Measurements from ENCODE around the gene MYOG. TPM values are rescaled to one million over a fixed set of nuclear protein-coding genes. Genes with fewer than 3 reads are reported as not detected.
A peak's percentile ranks its signal among the peaks of the same experiment; 100 is the strongest.

MYOG gene
- polyA plus RNA-seq, 1 donor (not counting 4 experiments of a cell fraction or from before 2014, with no cell fraction given): not detected

- DNase-seq (ENCODE audit: low read depth, low spot score): no peak
- H3K4me2 ChIP-seq (ENCODE audit: control insufficient read depth, extremely low read depth, insufficient read depth, low read depth, low read length): no peak overlapping the region
- dilution Hi-C loops (cut with MboI; ENCODE audit: extremely low pct_ligation_motif_present, low sequenced_read_pairs): no loop called here
Measured at GRCh38 chr1:203056516-203056915, 29.3 kb downstream of the MYOG start.

DNA sequence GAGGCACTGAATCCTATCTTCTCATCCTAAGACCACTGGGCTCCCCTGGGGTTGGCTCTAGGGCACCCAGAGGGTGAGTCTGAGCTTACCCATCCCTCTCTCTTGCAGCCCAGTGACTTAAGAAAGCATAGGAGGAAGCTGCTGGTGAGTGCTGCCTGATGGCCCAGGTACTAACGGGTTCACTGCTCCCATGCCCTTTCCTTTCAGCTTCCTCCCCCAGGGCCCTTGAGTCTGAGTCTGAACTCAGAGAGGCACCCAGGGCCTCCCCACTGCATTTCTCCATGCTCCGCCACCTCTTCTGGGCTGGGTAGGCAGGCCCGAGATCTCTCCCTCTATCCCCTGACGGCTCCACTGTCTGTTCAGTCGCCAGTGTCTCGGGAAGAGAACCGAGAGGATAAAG is 29.8 kb downstream of the MYOG start:
- DNase-seq (ENCODE audit: low read depth, low spot score) (no peak), FAIRE-seq (no peak)
- peaks cover 26% of the 10 kb centered on the region for H3K27me3 ChIP-seq (ENCODE audit: control insufficient read depth, extremely low read depth, insufficient read depth, low read length)
- H2AFZ ChIP-seq (ENCODE audit: control insufficient read depth, low read length): no peak overlapping the region
- no peaks in the 10 kb centered on the region for H3K9me3 ChIP-seq (ENCODE audit: control insufficient read depth, low read depth, low read length)
- no peaks in the 10 kb centered on the region for H3K9me1 ChIP-seq (ENCODE audit: control insufficient read depth, extremely low read depth, insufficient read depth, low read length)
- no peak overlapping the region for H3K4me3 ChIP-seq (ENCODE audit: control insufficient read depth in 2 of 3, extremely low read depth in 1 of 3, insufficient read depth in 2 of 3, low read depth in 1 of 3, low read length in 3 of 3)
- dilution Hi-C loops (cut with MboI; ENCODE audit: extremely low pct_ligation_motif_present, low sequenced_read_pairs): no loop called here
- TF ChIP-seq, protein P1, sequence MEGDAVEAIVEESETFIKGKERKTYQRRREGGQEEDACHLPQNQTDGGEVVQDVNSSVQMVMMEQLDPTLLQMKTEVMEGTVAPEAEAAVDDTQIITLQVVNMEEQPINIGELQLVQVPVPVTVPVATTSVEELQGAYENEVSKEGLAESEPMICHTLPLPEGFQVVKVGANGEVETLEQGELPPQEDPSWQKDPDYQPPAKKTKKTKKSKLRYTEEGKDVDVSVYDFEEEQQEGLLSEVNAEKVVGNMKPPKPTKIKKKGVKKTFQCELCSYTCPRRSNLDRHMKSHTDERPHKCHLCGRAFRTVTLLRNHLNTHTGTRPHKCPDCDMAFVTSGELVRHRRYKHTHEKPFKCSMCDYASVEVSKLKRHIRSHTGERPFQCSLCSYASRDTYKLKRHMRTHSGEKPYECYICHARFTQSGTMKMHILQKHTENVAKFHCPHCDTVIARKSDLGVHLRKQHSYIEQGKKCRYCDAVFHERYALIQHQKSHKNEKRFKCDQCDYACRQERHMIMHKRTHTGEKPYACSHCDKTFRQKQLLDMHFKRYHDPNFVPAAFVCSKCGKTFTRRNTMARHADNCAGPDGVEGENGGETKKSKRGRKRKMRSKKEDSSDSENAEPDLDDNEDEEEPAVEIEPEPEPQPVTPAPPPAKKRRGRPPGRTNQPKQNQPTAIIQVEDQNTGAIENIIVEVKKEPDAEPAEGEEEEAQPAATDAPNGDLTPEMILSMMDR (optimal IDR thresholded peaks at IDR 0.05 in 1 of 3, IDR thresholded peaks at IDR 0.05 in 1 of 3, conservative IDR thresholded peaks at IDR 0.05 in 1 of 3; ENCODE audit: extremely low read depth in 1 of 3, insufficient read depth in 2 of 3, low read length in 3 of 3): no peak
- TF ChIP-seq EZH2 (IDR thresholded peaks at IDR 0.05; ENCODE audit: low read length): no peak
- H3K27ac ChIP-seq (ENCODE audit: control insufficient read depth, insufficient read depth, low read length): no peak overlapping the region
- no peaks in the 10 kb centered on the region for H4K20me1 ChIP-seq (ENCODE audit: control insufficient read depth, extremely low read depth, insufficient read depth, low read length)
- no peak overlapping the region for H3K9ac ChIP-seq (ENCODE audit: control insufficient read depth, extremely low read depth, insufficient read depth, low read length)
- H3K4me1 ChIP-seq (ENCODE audit: control insufficient read depth, extremely low read depth, insufficient read depth, low read length): no peaks in the 10 kb centered on the region
- H3K36me3 ChIP-seq (ENCODE audit: control insufficient read depth in 2 of 2, extremely low read depth in 1 of 2, insufficient read depth in 2 of 2, low read length in 2 of 2): peaks cover 0 to 1% of the 10 kb centered on the region in 2 experiments
- no peak overlapping the region for H3K4me2 ChIP-seq (ENCODE audit: control insufficient read depth, extremely low read depth, insufficient read depth, low read depth, low read length)
- no peaks in the 10 kb centered on the region for H3K79me2 ChIP-seq (ENCODE audit: control insufficient read depth, insufficient read depth, low read length)

More at GRCh38 chr1:203056516-203056915, 29.3 kb downstream of the MYOG start:
- Histone ChIP-seq H4K20me1 (ENCODE audit: control insufficient read depth, extremely low read depth, insufficient read depth, low read length) (no peaks in the 10 kb centered on the region), H3K27me3 (ENCODE audit: control insufficient read depth, extremely low read depth, insufficient read depth, low read length) (peaks cover 26% of the 10 kb centered on the region), H3K4me3 (ENCODE audit: control insufficient read depth in 2 of 3, extremely low read depth in 1 of 3, insufficient read depth in 2 of 3, low read depth in 1 of 3, low read length in 3 of 3) (no peak overlapping the region), H3K27ac (ENCODE audit: control insufficient read depth, insufficient read depth, low read length) (no peak overlapping the region), H3K4me1 (ENCODE audit: control insufficient read depth, extremely low read depth, insufficient read depth, low read length) (no peaks in the 10 kb centered on the region), H3K36me3 (ENCODE audit: control insufficient read depth in 2 of 2, extremely low read depth in 1 of 2, insufficient read depth in 2 of 2, low read length in 2 of 2) (peaks cover 0 to 1% of the 10 kb centered on the region in 2 experiments), H3K79me2 (ENCODE audit: control insufficient read depth, insufficient read depth, low read length) (no peaks in the 10 kb centered on the region), H2AFZ (ENCODE audit: control insufficient read depth, low read length) (no peak overlapping the region), H3K9me3 (ENCODE audit: control insufficient read depth, low read depth, low read length) (no peaks in the 10 kb centered on the region), H3K9ac (ENCODE audit: control insufficient read depth, extremely low read depth, insufficient read depth, low read length) (no peak overlapping the region), H3K9me1 (ENCODE audit: control insufficient read depth, extremely low read depth, insufficient read depth, low read length) (no peaks in the 10 kb centered on the region)
- TF ChIP-seq EZH2 (IDR thresholded peaks at IDR 0.05; ENCODE audit: low read length): no peak
- TF ChIP-seq, protein P1 (optimal IDR thresholded peaks at IDR 0.05 in 1 of 3, IDR thresholded peaks at IDR 0.05 in 1 of 3, conservative IDR thresholded peaks at IDR 0.05 in 1 of 3; ENCODE audit: extremely low read depth in 1 of 3, insufficient read depth in 2 of 3, low read length in 3 of 3): peak in 2 of 3 experiments; percentile 25 to 26
- no peak for FAIRE-seq
